Stimulated activated CD8-positive, alpha-beta memory T cell treated with anti-CD3 and anti-CD28 coated beads, Interleukin-12 subunit alpha, Interleukin-12 subunit beta, amount 100 ng/mL, for 4 hours (primary cell): Measurements from ENCODE around the gene MFAP5.
"Not testable (repeated sequence)": the region's sequence is repeated elsewhere in the genome, so short reads cannot be mapped to it uniquely, and the experiment has no call there.

Experiments used
- DNase-seq: peaks from one replicate; pipeline ENCODE4 v3.0.0-alpha.2; 2020; ENCODE audit warnings: low read depth

Gene MFAP5

GRCh38 chr12:8675591-8676036 is 13.0 kb upstream of the MFAP5 start:
- DNase-seq = no peak

GRCh38 chr12:8672381-8672780 is 9.8 kb upstream of the MFAP5 start:
- no peak for DNase-seq

- no peak for DNase-seq
Observed at GRCh38 chr12:8668441-8668840, 5.8 kb upstream of the MFAP5 start.

- DNase-seq = no peak
Observed at GRCh38 chr12:8667270-8667669, 4.6 kb upstream of the MFAP5 start.

- DNase-seq = no peak
Observed at GRCh38 chr12:8665759-8666158, 3.1 kb upstream of the MFAP5 start.

- no peak for DNase-seq
Observed at GRCh38 chr12:8664228-8664913, 1.7 kb upstream of the MFAP5 start.

- no peak for DNase-seq
Observed at GRCh38 chr12:8661751-8662150, 875 bp downstream of the MFAP5 start.

GRCh38 chr12:8661016-8661415 is 1.6 kb downstream of the MFAP5 start:
- no peak for DNase-seq

GRCh38 chr12:8658346-8658745 is 4.3 kb downstream of the MFAP5 start:
- no peak for DNase-seq

- DNase-seq = no peak
Observed at GRCh38 chr12:8655421-8655820, 7.2 kb downstream of the MFAP5 start.

GRCh38 chr12:8648576-8649205 is 13.9 kb downstream of the MFAP5 start:
- peak; percentile 17 for DNase-seq

- DNase-seq = no peak
Observed at GRCh38 chr12:8647968-8648367, 14.7 kb downstream of the MFAP5 start.

GRCh38 chr12:8644345-8645248 is 18.0 kb downstream of the MFAP5 start:
- peak; percentile 7 for DNase-seq

GRCh38 chr12:8642775-8643174 is 19.9 kb downstream of the MFAP5 start:
- DNase-seq = no peak

GRCh38 chr12:8639936-8640335 is 22.7 kb downstream of the MFAP5 start:
- DNase-seq = no peak

- DNase-seq = no peak
Observed at GRCh38 chr12:8638951-8639350, 23.7 kb downstream of the MFAP5 start.

- DNase-seq = no peak
Observed at GRCh38 chr12:8637666-8638065, 25.0 kb downstream of the MFAP5 start.

GRCh38 chr12:8637244-8637643 is 25.4 kb downstream of the MFAP5 start:
- DNase-seq = no peak

- DNase-seq = no peak
Observed at GRCh38 chr12:8636581-8636980, 26.0 kb downstream of the MFAP5 start.

- DNase-seq = not testable (repeated sequence)
Observed at GRCh38 chr12:8636007-8636346, 26.6 kb downstream of the MFAP5 start.

GRCh38 chr12:8635342-8636006 is 27.2 kb downstream of the MFAP5 start:
- not testable (repeated sequence) for DNase-seq

GRCh38 chr12:8630131-8630530 is 32.5 kb downstream of the MFAP5 start:
- no peak for DNase-seq
